Neuron (in vitro differentiated cells): ENCODE results near the gene ATF5.

Experiments
- H2AFZ ChIP-seq: one replicate; pipeline ENCODE4 v1.6.1; 2013; ENCODE audit warnings: low read depth, mild to moderate bottlenecking, inconsistent platforms, low read length, moderate library complexity
- H3K27me3 ChIP-seq: one replicate; pipeline ENCODE4 v1.6.1; 2013; ENCODE audit warnings: low read length; ENCODE audit not compliant: insufficient read depth
- H3K36me3 ChIP-seq: one replicate; pipeline ENCODE4 v1.6.1; 2013; ENCODE audit warnings: low read length; ENCODE audit not compliant: insufficient read depth
- H3K4me1 ChIP-seq: one replicate; pipeline ENCODE4 v1.6.1; 2013; ENCODE audit warnings: low read length; ENCODE audit not compliant: insufficient read depth
- H3K4me3 ChIP-seq: 2 replicates; pipeline ENCODE4 v1.5.1; 2013; ENCODE audit warnings: mild to moderate bottlenecking, low read length, moderate library complexity
- H3K9me3 ChIP-seq: one replicate; pipeline ENCODE4 v1.6.1; 2013; ENCODE audit warnings: low read length

Gene ATF5

GRCh38 chr19:49889038-49889686 lies 39.8 kb upstream of the ATF5 start:
- Histone ChIP-seq H3K4me3 (no peak overlapping the region), H3K9me3 (peaks cover 3% of the 10 kb centered on the region), H3K27me3 (no peaks in the 10 kb centered on the region), H2AFZ (no peak overlapping the region), H3K36me3 (peaks cover 12% of the 10 kb centered on the region), H3K4me1 (no peaks in the 10 kb centered on the region)

- H2AFZ ChIP-seq = no peak overlapping the region
- H3K4me1 ChIP-seq = no peaks in the 10 kb centered on the region
- peaks cover 3% of the 10 kb centered on the region for H3K9me3 ChIP-seq
- no peaks in the 10 kb centered on the region for H3K27me3 ChIP-seq
- no peak overlapping the region for H3K4me3 ChIP-seq
- peaks cover 6% of the 10 kb centered on the region for H3K36me3 ChIP-seq
Measured at GRCh38 chr19:49889687-49890348, 39.2 kb upstream of the ATF5 start.

GRCh38 chr19:49890349-49891311 lies 38.4 kb upstream of the ATF5 start:
- Histone ChIP-seq H3K9me3 (peaks cover 3% of the 10 kb centered on the region), H3K36me3 (peaks cover 2% of the 10 kb centered on the region), H2AFZ (no peak overlapping the region), H3K4me3 (no peak overlapping the region), H3K27me3 (no peaks in the 10 kb centered on the region), H3K4me1 (no peaks in the 10 kb centered on the region)

- H3K4me1 ChIP-seq = no peaks in the 10 kb centered on the region
- no peak overlapping the region for H3K4me3 ChIP-seq
- H3K9me3 ChIP-seq = peaks cover 3% of the 10 kb centered on the region
- H2AFZ ChIP-seq = no peak overlapping the region
- H3K36me3 ChIP-seq = peaks cover 2% of the 10 kb centered on the region
- no peaks in the 10 kb centered on the region for H3K27me3 ChIP-seq
Measured at GRCh38 chr19:49891393-49891792, 37.6 kb upstream of the ATF5 start.

GRCh38 chr19:49892716-49893115 lies 36.3 kb upstream of the ATF5 start:
- Histone ChIP-seq H3K4me1 (peaks cover 4% of the 10 kb centered on the region), H2AFZ (no peak overlapping the region), H3K9me3 (peaks cover 3% of the 10 kb centered on the region), H3K4me3 (no peak overlapping the region), H3K36me3 (peaks cover 2% of the 10 kb centered on the region), H3K27me3 (peaks cover 5% of the 10 kb centered on the region)

- no peak overlapping the region for H3K4me3 ChIP-seq
- no peak overlapping the region for H2AFZ ChIP-seq
- H3K36me3 ChIP-seq = no peaks in the 10 kb centered on the region
- H3K27me3 ChIP-seq = peaks cover 5% of the 10 kb centered on the region
- H3K4me1 ChIP-seq = peaks cover 6% of the 10 kb centered on the region
- H3K9me3 ChIP-seq = peaks cover 3% of the 10 kb centered on the region
Measured at GRCh38 chr19:49894011-49894664, 34.9 kb upstream of the ATF5 start.

GRCh38 chr19:49894879-49895565 lies 34.0 kb upstream of the ATF5 start:
- Histone ChIP-seq H3K9me3 (peaks cover 2% of the 10 kb centered on the region), H3K4me1 (peaks cover 6% of the 10 kb centered on the region), H3K4me3 (no peak overlapping the region), H3K27me3 (peaks cover 5% of the 10 kb centered on the region), H3K36me3 (no peaks in the 10 kb centered on the region), H2AFZ (no peak overlapping the region)

- Histone ChIP-seq H3K4me1 (peaks cover 6% of the 10 kb centered on the region), H3K9me3 (no peaks in the 10 kb centered on the region), H3K27me3 (peaks cover 5% of the 10 kb centered on the region), H3K4me3 (no peak overlapping the region), H2AFZ (no peak overlapping the region), H3K36me3 (no peaks in the 10 kb centered on the region)
Measured at GRCh38 chr19:49895566-49896297, 33.3 kb upstream of the ATF5 start.

GRCh38 chr19:49896863-49897621 lies 32.0 kb upstream of the ATF5 start, which contains the start of gene IL4I1:
Gene IL4I1, minus strand, starts transcription at chr19:49896887. Its CDS starts 727 bp downstream, at chr19:49896160.
- Histone ChIP-seq H3K27me3 (peaks cover 5% of the 10 kb centered on the region), H3K36me3 (no peaks in the 10 kb centered on the region), H3K4me3 (no peak within 1 kb of the TSS), H2AFZ (no peak within 1 kb of the TSS), H3K9me3 (no peaks in the 10 kb centered on the region), H3K4me1 (peaks cover 6% of the 10 kb centered on the region)

GRCh38 chr19:49904136-49904535 lies 24.9 kb upstream of the ATF5 start:
- H3K4me1 ChIP-seq = no peaks in the 10 kb centered on the region
- H3K9me3 ChIP-seq = no peaks in the 10 kb centered on the region
- H3K27me3 ChIP-seq = no peaks in the 10 kb centered on the region
- peaks cover 24% of the 10 kb centered on the region for H3K36me3 ChIP-seq
- H2AFZ ChIP-seq = no peak overlapping the region
- no peak overlapping the region for H3K4me3 ChIP-seq

GRCh38 chr19:49906879-49907564 lies 22.0 kb upstream of the ATF5 start:
- no peak overlapping the region for H3K4me3 ChIP-seq
- peaks cover 46% of the 10 kb centered on the region for H3K36me3 ChIP-seq
- no peaks in the 10 kb centered on the region for H3K9me3 ChIP-seq
- no peak overlapping the region for H2AFZ ChIP-seq
- H3K27me3 ChIP-seq = no peaks in the 10 kb centered on the region
- H3K4me1 ChIP-seq = no peaks in the 10 kb centered on the region
